Nasal cavity respiratory epithelium epithelial cell of viscerocranial mucosa (primary cell): Measurements from ENCODE around the gene AP2S1. TPM values are rescaled to one million over a fixed set of nuclear protein-coding genes. Genes with fewer than 3 reads are reported as not detected.

Source experiments
- total RNA-seq: library from RNA; depleted of rRNA; stranded (reverse); fragments of >200 nt; gene quantifications from 2 replicates; pipeline ENCODE4 v1.2.3, GENCODE V29; 2014

AP2S1 gene
- total RNA-seq = 104 and 109 TPM in 2 replicates

GRCh38 chr19:46850228-46851203 is at the start of gene AP2S1:
AP2S1 (minus strand) TSS chr19:46850846; CDS start chr19:46850766, 80 bp downstream.

GRCh38 chr19:46860846-46861690 is 10.4 kb upstream of the AP2S1 start, which contains the start of gene ARHGAP35:
ARHGAP35 (plus strand) TSS chr19:46860997; CDS start chr19:46918676, 57,679 bp downstream.

GRCh38 chr19:46788262-46788967 is 62.2 kb downstream of the AP2S1 start, which contains the start of gene SLC1A5:
SLC1A5 (minus strand) TSS chr19:46788594; CDS start chr19:46787965, 629 bp downstream.

Other genes starting within 250 kb of the AP2S1 start
- 73.1 and 94.7 TPM in 2 replicates for gene CALM3, start 249.5 kb downstream of the AP2S1 start, total RNA-seq
- not detected in 2 replicates for gene PTGIR, start 225.8 kb downstream of the AP2S1 start, total RNA-seq
- not detected in 2 replicates for gene GNG8, start 214.6 kb downstream of the AP2S1 start, total RNA-seq
- under 0.01 TPM in 1 of 2 replicates, not detected in the other for gene DACT3, start 189.7 kb downstream of the AP2S1 start, total RNA-seq
- gene PRKD2, start 133.7 kb downstream of the AP2S1 start, total RNA-seq = 17.4 and 50.8 TPM in 2 replicates
- gene FKRP, start 104.8 kb downstream of the AP2S1 start, total RNA-seq = 10.9 and 16.9 TPM in 2 replicates
- 85.8 and 94.1 TPM in 2 replicates for gene STRN4, start 104.4 kb downstream of the AP2S1 start, total RNA-seq
- 330 and 503 TPM in 2 replicates for gene SLC1A5, start 62.3 kb downstream of the AP2S1 start, total RNA-seq
- gene ARHGAP35, start 10.2 kb upstream of the AP2S1 start, total RNA-seq = 40.3 and 74.0 TPM in 2 replicates
- 0.28 and 0.34 TPM in 2 replicates for gene NPAS1, start 169.0 kb upstream of the AP2S1 start, total RNA-seq
- 8.6 and 14.0 TPM in 2 replicates for gene TMEM160, start 197.8 kb upstream of the AP2S1 start, total RNA-seq